Activated CD4-positive, alpha-beta T cell treated with anti-CD3 and anti-CD28 coated beads, Interleukin-2, amount 10 ng/mL, durations not matched to agents 24 days and 14 days (primary cell): ENCODE results near the gene SLC6A11. TPM values are rescaled to one million over a fixed set of nuclear protein-coding genes. Genes with fewer than 3 reads are reported as not detected.

ENCODE experiments used
- DNase-seq: peaks from one replicate; pipeline ENCODE4 v3.0.0; 2022
- H3K27ac Mint-ChIP-seq: one replicate; pipeline ENCODE4 v1.8.0; 2022; ENCODE audit warnings: mild to moderate bottlenecking, mixed read lengths
- H3K27me3 Mint-ChIP-seq: one replicate; pipeline ENCODE4 v1.8.0; 2022; ENCODE audit warnings: mixed read lengths
- H3K36me3 Mint-ChIP-seq: one replicate; pipeline ENCODE4 v1.8.0; 2022; ENCODE audit warnings: low read depth, mild to moderate bottlenecking, mixed read lengths
- H3K4me1 Mint-ChIP-seq: one replicate; pipeline ENCODE4 v1.8.0; 2021; ENCODE audit warnings: mixed read lengths
- H3K4me3 Mint-ChIP-seq: one replicate; pipeline ENCODE4 v1.8.0; 2022; ENCODE audit warnings: mild to moderate bottlenecking, moderate library complexity, mixed read lengths
- H3K9me3 Mint-ChIP-seq: one replicate; pipeline ENCODE4 v1.8.0; 2021; ENCODE audit warnings: mixed read lengths
- intact Hi-C: fragments of 100-400 bp; cut with micrococcal nuclease; formaldehyde crosslinking; loops from one replicate; pipeline ENCODE4 v1.15.1; 2023
- total RNA-seq: library from RNA; stranded (reverse); gene quantifications from 2 replicates; pipeline ENCODE4 v1.2.3, GENCODE V29; 2022

Gene SLC6A11
- total RNA-seq, 1 donor from 2014 or later, result not detected

DNA sequence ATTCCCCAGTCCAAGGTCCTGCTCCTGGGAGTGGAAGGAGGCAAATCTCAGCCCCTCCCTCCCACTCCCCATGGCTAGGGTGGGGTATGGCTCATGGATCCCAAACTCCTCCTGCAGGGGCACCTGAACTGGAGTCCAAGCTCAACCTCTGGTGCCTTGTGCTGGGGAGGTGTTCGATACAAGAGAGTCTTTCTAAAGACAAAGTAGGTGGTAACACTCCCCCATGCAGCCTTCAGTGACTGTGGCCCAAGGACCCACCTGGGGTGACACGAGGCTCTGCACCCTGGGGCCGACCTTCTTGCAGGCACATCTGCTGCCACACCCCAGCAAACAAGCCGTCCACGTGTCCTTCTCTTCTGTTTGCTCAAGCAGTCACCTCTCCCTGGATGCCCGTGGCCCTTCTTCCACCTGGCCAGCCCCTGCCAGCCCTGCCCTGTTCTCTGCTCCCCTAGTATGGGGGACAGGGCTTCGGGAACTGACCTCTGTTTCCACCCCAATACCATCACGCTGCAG lies 36.7 kb upstream of the SLC6A11 start:
- intact Hi-C loops, result no loop called here
- no peaks in the 10 kb centered on the region for H3K27me3 Mint-ChIP-seq
- H3K36me3 Mint-ChIP-seq, result no peaks in the 10 kb centered on the region
- no peak overlapping the region for H3K27ac Mint-ChIP-seq
- no peaks in the 10 kb centered on the region for H3K9me3 Mint-ChIP-seq
- no peaks in the 10 kb centered on the region for H3K4me1 Mint-ChIP-seq
- no peak for DNase-seq
- H3K4me3 Mint-ChIP-seq, result no peak overlapping the region

DNA sequence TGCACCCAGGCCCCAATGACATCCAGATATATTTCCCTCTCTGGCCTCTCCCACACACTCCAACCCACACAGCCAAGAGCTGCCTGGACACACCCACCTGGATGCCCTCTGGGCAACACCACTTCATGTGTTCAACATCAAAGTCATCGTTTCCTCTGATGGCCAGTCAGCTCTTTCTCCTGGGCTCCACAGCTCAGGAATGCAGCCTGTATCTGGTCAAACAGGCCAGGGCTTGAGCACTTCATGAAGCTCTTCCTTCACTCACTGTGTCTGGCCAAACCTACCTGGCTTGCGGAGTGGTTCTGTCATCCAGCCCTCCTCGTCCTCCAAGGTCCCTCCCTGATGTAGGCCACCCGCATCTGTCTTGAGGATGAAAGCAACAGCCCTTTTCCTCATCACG lies 35.8 kb upstream of the SLC6A11 start:
- no peak for DNase-seq
- intact Hi-C loops, result no loop called here
- no peak overlapping the region for H3K27ac Mint-ChIP-seq
- no peak overlapping the region for H3K4me3 Mint-ChIP-seq
- H3K36me3 Mint-ChIP-seq, result no peaks in the 10 kb centered on the region
- H3K27me3 Mint-ChIP-seq, result no peaks in the 10 kb centered on the region
- H3K4me1 Mint-ChIP-seq, result no peaks in the 10 kb centered on the region
- no peaks in the 10 kb centered on the region for H3K9me3 Mint-ChIP-seq

DNA sequence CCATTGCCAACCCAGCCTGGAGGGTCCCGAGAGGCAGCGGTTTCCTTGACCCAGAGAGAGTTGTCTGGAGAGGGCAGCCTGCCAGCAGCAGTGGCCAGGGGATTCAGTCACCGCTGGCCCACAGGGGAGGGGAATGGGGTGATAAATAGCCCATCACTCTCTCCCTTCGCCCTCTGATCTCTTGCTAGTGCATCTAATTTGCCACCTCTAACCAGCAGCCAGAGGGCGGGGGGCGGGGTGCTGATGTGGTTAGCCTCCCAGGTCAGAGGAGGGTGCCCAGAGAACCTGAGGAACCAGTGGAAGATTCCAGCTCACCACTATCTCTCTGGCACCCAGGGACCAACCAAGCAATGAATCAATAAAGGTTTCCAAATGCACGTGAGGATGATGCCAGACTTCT lies 35.1 kb upstream of the SLC6A11 start:
- Mint-ChIP-seq H3K27ac (no peak overlapping the region), H3K4me1 (no peaks in the 10 kb centered on the region), H3K9me3 (no peaks in the 10 kb centered on the region), H3K4me3 (no peak overlapping the region), H3K36me3 (no peaks in the 10 kb centered on the region), H3K27me3 (no peaks in the 10 kb centered on the region)
- no peak for DNase-seq
- intact Hi-C loops, result no loop called here

DNA sequence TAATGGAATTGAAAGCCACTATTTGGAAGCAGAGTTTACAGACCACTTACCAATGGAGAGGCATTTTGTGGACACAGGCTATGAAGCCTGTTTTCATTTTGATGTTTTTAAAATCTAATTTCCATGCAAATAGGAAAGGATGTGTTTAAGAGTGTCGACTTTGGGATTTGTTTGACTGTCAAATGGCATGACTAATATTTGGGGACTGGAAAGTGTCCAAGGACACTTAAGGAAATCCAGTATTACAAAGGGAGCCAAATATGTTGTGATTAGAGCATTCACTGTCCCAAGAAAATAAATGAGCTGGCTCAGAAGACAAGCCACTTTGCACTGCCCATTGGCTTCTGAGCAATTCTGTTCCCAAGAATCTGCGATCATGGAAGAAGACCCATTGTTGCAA lies 34.0 kb upstream of the SLC6A11 start:
- H3K4me3 Mint-ChIP-seq, result no peak overlapping the region
- peaks cover 2% of the 10 kb centered on the region for H3K27me3 Mint-ChIP-seq
- H3K4me1 Mint-ChIP-seq, result no peaks in the 10 kb centered on the region
- H3K36me3 Mint-ChIP-seq, result no peaks in the 10 kb centered on the region
- intact Hi-C loops, result loop anchor here (2.0 kb wide), 1 partner anchor 23 kb away; no protein-coding TSS in a partner anchor
- H3K27ac Mint-ChIP-seq, result no peak overlapping the region
- no peak for DNase-seq
- H3K9me3 Mint-ChIP-seq, result no peaks in the 10 kb centered on the region

DNA sequence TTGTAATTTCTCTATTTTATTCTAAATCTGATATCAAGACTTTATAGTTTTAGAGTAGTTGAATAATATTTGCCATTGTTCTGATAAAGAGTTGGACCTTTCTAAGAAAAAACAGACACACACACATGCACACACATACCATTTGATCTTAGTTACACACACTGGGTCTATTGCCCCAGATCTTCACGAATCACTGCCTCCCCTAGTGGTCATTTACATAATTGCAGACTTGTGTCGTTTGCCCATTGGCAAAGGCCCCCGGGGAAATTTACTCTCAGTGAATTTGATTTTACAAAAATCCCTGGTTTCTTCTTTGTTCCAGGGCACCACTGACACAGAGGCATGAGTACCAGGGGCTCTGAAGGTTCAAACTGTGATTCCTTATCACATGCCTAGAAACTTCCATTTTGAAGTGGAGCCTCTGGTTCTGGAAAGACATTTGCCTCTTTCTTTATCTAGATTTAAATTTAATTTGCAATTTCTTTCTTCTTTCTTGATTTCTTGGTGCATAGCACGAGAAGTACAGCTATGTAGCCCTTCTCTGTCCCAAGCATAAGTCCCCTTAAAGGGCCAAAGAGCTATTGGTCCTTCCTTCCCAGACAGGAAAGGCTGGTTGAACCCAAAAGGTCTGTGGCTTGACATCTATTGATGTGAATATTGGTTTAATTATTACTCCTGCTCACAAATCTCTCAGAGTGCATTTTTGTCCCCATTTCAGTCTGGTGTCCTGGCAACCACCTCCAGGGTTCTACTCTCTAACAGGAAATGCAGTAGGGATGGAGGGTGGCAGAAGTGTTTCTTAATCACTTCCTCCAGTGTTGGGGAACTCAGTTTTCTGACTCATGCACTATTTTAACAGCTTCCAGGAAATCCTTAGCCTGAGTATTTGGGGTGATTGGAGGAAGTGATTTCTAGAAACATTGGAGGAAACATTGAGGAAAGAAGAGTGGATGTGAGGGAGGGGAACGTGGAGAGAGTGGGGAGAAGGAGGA lies 32.4 kb upstream of the SLC6A11 start:
- Mint-ChIP-seq H3K4me3 (no peak overlapping the region), H3K9me3 (no peaks in the 10 kb centered on the region), H3K36me3 (no peaks in the 10 kb centered on the region), H3K4me1 (no peaks in the 10 kb centered on the region), H3K27ac (no peak overlapping the region), H3K27me3 (peaks cover 11% of the 10 kb centered on the region)
- intact Hi-C loops, result loop anchor here (2.0 kb wide), 1 partner anchor 25 kb away; no protein-coding TSS in a partner anchor
- DNase-seq, result peak; percentile 79

DNA sequence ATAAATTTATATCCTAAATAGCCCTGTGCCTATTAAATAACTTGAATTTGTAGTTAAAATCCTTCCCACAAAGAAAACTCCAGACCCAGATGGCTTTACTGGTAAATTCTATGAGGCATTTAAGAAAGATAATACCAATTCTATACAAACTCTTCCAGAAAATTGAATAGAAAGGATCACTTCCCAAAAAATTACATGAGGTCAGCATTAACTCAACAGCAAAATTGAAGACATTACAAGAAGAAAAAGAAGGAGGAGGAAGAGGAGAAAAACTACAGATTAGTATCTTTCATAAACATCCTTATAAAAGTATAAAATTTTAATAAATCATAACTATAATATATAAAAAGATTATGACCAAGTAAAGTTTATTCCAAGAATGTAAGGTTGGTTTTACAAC lies 29.4 kb upstream of the SLC6A11 start:
- DNase-seq, result no peak
- H3K9me3 Mint-ChIP-seq, result no peaks in the 10 kb centered on the region
- intact Hi-C loops, result no loop called here
- no peaks in the 10 kb centered on the region for H3K36me3 Mint-ChIP-seq
- H3K27ac Mint-ChIP-seq, result no peak overlapping the region
- no peaks in the 10 kb centered on the region for H3K4me1 Mint-ChIP-seq
- no peak overlapping the region for H3K4me3 Mint-ChIP-seq
- H3K27me3 Mint-ChIP-seq, result peaks cover 18% of the 10 kb centered on the region

DNA sequence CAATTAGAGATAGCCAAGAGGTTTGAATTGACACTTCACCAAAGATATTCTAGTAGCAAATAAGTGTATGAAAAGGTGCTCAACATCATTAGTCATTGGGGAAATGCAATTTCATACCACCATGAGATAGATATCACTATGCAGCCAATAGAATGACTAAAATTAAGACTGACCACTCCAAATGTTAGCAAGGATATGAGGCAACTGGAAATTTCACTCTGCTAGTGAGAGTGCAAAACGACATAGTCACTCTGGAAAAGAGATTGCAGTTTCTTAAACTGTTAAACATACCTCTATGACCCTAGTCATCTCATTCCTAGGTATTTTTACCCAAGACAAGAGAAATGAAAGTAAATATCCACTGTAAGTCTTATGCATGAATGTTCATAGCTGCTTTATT lies 27.6 kb upstream of the SLC6A11 start:
- no peak overlapping the region for H3K4me3 Mint-ChIP-seq
- intact Hi-C loops, result no loop called here
- H3K27me3 Mint-ChIP-seq, result peaks cover 20% of the 10 kb centered on the region
- no peak for DNase-seq
- H3K9me3 Mint-ChIP-seq, result no peaks in the 10 kb centered on the region
- no peaks in the 10 kb centered on the region for H3K4me1 Mint-ChIP-seq
- no peaks in the 10 kb centered on the region for H3K36me3 Mint-ChIP-seq
- H3K27ac Mint-ChIP-seq, result no peak overlapping the region

DNA sequence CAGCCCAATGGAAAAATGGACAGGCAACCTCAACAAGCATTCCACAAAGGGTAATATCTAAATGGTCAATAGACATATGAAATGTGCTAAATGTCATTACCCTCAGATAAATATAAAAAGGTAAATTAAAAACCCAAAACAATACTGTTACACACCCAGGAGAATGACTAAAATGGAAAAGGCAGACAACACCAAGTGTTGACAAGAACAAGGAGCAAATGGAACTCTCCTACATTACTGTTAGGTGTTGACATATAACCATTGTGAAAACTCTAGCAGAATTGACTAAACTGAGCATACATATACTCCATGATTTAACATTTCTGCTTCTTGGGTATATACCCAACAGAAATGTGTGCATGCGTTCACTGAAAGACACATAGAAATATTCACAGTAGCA lies 25.3 kb upstream of the SLC6A11 start:
- H3K4me3 Mint-ChIP-seq, result no peak overlapping the region
- DNase-seq, result no peak

DNA sequence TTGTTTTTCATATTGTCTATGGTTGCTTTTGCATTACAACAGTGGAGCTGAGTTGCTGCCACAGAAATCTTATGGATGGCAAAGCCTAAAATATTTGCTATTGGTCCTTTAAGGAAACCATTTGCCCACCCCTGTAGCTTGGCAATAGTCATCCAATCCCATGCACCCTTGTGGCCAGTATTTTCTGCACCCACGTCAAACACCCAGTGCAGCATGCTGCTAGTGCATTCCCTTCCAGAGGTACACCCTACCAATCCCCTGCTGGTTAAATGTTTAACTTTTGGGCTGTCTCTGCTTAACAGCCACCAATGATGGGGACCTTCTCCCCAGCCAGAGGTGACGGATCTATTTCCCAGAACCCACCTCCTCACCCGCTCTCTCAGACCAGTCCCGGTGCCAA lies 23.8 kb upstream of the SLC6A11 start:
- intact Hi-C loops, result no loop called here
- H3K9me3 Mint-ChIP-seq, result no peaks in the 10 kb centered on the region
- H3K4me3 Mint-ChIP-seq, result no peak overlapping the region
- H3K27me3 Mint-ChIP-seq, result peaks cover 30% of the 10 kb centered on the region
- DNase-seq, result no peak
- H3K4me1 Mint-ChIP-seq, result no peaks in the 10 kb centered on the region
- no peak overlapping the region for H3K27ac Mint-ChIP-seq
- H3K36me3 Mint-ChIP-seq, result no peaks in the 10 kb centered on the region

More for the DNA sequence above, 25.3 kb upstream of the SLC6A11 start:
- H3K36me3 Mint-ChIP-seq, result no peaks in the 10 kb centered on the region
- no peaks in the 10 kb centered on the region for H3K4me1 Mint-ChIP-seq
- no peak overlapping the region for H3K27ac Mint-ChIP-seq
- peaks cover 25% of the 10 kb centered on the region for H3K27me3 Mint-ChIP-seq
- intact Hi-C loops, result no loop called here
- H3K9me3 Mint-ChIP-seq, result no peaks in the 10 kb centered on the region

DNA sequence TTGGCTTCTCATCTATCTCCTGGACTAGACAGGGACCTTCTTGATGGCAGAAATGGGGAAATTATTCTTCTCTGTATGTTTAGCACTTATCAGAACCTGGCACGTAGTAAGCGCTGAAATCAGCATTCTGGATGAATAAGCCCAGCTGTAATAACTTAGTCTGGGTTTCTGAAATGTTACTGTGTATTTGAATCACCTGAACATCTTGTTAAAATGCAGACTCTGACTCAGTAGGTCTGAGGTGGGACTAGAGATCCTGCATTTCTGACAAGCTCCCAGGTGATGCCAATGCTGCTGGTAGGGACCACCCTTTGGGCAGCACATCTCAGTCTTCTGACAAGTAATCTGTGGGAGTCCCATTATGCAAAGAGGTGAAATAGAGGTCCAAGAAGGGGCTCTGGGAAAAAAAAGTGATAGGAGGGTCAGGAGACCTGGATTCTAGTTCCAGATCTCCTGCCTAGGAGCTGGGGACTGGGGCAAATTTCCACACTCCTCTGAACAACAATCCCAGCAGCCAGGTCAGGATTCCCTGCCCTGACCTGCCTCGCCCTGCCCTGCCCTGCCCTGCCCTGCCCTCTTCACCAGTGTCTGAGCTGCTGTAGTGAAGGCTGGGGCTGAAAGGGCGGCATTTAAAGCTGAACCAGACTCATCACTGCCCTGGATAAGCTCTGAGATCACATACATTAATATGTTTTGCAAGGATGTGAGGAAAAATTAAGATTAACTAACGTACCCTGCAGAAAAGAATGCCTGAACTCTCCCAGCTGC lies 17.2 kb upstream of the SLC6A11 start:
- Mint-ChIP-seq H3K27ac (no peak overlapping the region), H3K27me3 (peaks cover 26% of the 10 kb centered on the region), H3K36me3 (no peaks in the 10 kb centered on the region), H3K4me1 (no peaks in the 10 kb centered on the region), H3K4me3 (no peak overlapping the region), H3K9me3 (no peaks in the 10 kb centered on the region)
- DNase-seq, result no peak
- intact Hi-C loops, result no loop called here

DNA sequence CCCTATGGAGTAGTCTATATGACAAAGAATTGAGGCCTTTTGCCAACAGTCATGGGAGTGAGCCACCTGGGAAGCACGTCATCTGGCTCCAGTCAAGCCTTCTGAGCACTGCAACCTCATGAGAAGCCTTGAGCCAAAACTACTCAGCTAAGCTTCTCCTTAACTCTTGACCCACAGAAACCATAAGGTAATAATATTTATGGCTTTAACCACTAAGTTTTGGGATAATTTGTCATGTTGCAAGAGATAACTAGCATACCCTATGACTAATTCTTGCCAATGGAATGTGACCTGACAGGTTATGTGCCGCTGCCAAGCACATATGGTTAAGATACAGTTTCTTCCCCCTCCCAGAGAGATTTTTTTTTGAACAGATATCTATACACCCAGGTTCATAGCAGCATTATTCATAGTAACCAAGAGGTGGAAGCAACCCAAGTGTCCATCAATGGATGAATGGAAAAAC lies 11.8 kb upstream of the SLC6A11 start:
- H3K4me1 Mint-ChIP-seq, result no peaks in the 10 kb centered on the region
- H3K36me3 Mint-ChIP-seq, result no peaks in the 10 kb centered on the region
- H3K27ac Mint-ChIP-seq, result no peak overlapping the region
- H3K4me3 Mint-ChIP-seq, result no peak overlapping the region
- peaks cover 2% of the 10 kb centered on the region for H3K27me3 Mint-ChIP-seq
- H3K9me3 Mint-ChIP-seq, result no peaks in the 10 kb centered on the region
- intact Hi-C loops, result no loop called here
- DNase-seq, result no peak

DNA sequence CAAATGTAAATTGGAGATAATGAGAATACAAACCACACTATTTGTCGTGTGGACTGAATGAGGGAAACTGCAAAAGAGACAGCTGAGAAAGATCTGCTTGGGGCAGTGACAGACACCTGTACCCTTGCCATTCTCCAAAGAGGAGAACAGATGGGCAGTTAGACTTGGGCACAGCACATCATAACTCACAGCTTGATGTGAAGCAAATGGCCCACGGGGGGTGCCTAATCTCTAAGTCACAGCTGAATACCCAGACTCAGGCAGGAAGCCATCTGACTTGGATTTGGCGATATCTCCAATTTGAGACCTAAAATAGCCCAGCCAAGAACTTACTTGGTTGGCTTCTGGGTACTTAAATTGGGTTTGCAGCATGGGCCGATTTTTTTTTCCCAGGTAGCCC lies 10.0 kb upstream of the SLC6A11 start:
- intact Hi-C loops, result no loop called here
- Mint-ChIP-seq H3K4me3 (no peak overlapping the region), H3K9me3 (no peaks in the 10 kb centered on the region), H3K4me1 (no peaks in the 10 kb centered on the region), H3K36me3 (no peaks in the 10 kb centered on the region), H3K27me3 (peaks cover 2% of the 10 kb centered on the region), H3K27ac (no peak overlapping the region)
- DNase-seq, result no peak

DNA sequence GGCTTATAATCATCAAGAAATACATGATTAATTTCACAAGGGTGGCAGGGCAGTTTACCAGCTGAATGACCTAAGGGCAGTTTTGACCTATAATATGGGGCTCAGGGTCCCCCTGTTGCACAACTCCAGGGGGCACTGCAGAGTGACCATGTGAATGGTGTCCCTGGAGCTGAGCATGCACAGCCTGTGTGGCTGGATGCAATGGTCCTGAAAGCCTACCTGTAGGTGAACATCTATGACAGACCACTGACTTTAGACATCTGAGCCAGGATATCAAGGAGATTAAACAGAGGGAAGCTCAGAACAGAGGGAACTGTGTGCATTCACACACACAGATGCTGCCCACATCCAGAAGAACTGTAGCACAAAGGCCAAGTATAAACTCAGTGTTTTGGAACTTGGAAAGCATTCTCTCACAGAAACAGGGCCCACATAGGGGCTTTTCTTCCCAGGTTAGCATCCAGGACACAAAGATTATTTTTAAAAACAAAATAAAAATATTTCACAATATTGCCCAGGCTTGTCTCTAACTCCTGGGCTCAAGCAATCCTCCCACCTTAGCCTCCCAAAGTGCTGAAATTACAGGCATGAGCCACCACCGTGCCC lies 7.8 kb upstream of the SLC6A11 start:
- H3K4me1 Mint-ChIP-seq, result no peaks in the 10 kb centered on the region
- intact Hi-C loops, result no loop called here

More for the DNA sequence above, 7.8 kb upstream of the SLC6A11 start:
- Mint-ChIP-seq H3K36me3 (no peaks in the 10 kb centered on the region), H3K9me3 (no peaks in the 10 kb centered on the region), H3K27me3 (peaks cover 3% of the 10 kb centered on the region), H3K27ac (no peak overlapping the region), H3K4me3 (no peak overlapping the region)
- no peak for DNase-seq
